IPS-18a (cell line): ENCODE data around the gene SUN1.
A peak's percentile ranks its signal among the peaks of the same experiment; 100 is the strongest.
"Not testable (repeated sequence)": the region's sequence is repeated elsewhere in the genome, so short reads cannot be mapped to it uniquely, and the experiment has no call there.

ENCODE experiments used
- H3K27ac ChIP-seq: one replicate; pipeline ENCODE4 v1.5.1; 2013; ENCODE audit warnings: low read length
- H3K27me3 ChIP-seq: one replicate; pipeline ENCODE4 v1.6.1; 2013; ENCODE audit warnings: mild to moderate bottlenecking, low read length; ENCODE audit not compliant: control insufficient read depth, insufficient read depth
- H3K36me3 ChIP-seq: one replicate; pipeline ENCODE4 v1.6.1; 2013; ENCODE audit warnings: low read depth, low read length; ENCODE audit not compliant: control insufficient read depth
- H3K4me1 ChIP-seq: one replicate; pipeline ENCODE4 v1.6.1; 2013; ENCODE audit warnings: low read depth, low read length; ENCODE audit not compliant: control insufficient read depth
- H3K4me3 ChIP-seq: one replicate; pipeline ENCODE4 v1.5.1; 2013; ENCODE audit warnings: low read length
- H3K9ac ChIP-seq: one replicate; pipeline ENCODE4 v1.6.1; 2013; ENCODE audit warnings: mild to moderate bottlenecking, low read length, moderate library complexity
- H3K9me3 ChIP-seq: one replicate; pipeline ENCODE4 v1.6.1; 2013; ENCODE audit warnings: low read depth, low read length; ENCODE audit not compliant: control insufficient read depth

SUN1 gene

DNA sequence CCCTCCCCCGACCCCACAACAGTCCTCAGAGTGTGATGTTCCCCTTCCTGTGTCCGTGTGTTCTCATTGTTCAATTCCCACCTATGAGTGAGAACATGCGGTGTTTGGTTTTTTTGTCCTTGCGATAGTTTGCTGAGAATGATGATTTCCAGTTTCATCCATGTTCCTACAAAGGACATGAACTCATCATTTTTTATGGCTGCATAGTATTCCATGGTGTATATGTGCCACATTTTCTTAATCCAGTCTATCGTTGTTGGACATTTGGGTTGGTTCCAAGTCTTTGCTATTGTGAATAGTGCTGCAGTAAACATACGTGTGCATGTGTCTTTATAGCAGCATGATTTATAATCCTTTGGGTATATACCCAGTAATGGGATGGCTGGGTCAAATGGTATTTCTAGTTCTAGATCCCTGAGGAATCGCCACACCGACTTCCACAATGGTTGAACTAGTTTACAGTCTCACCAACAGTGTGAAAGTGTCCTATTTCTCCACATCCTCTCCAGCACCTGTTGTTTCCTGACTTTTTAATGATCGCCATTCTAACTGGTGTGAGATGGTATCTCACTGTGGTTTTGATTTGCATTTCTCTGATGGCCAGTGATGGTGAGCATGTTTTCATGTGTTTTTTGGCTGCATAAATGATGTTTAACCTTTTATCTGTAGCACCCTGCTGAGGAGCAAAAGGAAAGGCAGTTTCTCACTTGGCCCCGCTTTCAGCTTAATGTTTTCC lies 35.7 kb upstream of the SUN1 start:
- H3K4me3 ChIP-seq, H3K9me3 ChIP-seq, H3K4me1 ChIP-seq, H3K27me3 ChIP-seq, H3K36me3 ChIP-seq, H3K9ac ChIP-seq, H3K27ac ChIP-seq: not testable (repeated sequence)

DNA sequence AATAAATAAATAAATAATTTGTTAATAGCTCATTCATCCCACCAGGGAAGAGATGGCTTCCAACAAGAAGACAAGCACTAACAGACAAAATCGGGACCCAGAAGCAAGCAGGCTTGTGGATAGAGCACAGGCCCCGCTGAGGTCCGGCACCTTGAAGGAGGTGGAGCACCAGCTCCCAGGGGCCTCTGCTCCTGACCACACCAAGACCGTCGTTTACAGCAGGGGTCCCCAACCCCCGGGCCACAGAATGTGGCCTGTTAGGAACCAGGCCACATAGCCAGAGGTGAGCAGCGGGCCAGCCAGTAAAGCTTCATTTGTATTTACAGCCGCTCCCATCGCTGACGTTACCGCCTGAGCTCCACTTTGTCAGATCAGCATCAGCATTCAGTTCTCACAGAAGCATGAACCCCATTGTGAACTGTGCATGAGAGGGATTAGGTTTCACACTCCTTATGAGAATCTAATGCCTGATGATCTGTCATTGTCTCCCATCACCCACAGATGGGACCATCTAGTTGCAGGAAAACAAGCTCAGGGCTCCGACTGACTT lies 33.3 kb upstream of the SUN1 start:
- Histone ChIP-seq H3K36me3 (no peaks in the 10 kb centered on the region), H3K4me1 (no peaks in the 10 kb centered on the region), H3K27ac (no peak overlapping the region), H3K9me3 (no peaks in the 10 kb centered on the region), H3K27me3 (no peaks in the 10 kb centered on the region), H3K9ac (no peak overlapping the region), H3K4me3 (no peak overlapping the region)

DNA sequence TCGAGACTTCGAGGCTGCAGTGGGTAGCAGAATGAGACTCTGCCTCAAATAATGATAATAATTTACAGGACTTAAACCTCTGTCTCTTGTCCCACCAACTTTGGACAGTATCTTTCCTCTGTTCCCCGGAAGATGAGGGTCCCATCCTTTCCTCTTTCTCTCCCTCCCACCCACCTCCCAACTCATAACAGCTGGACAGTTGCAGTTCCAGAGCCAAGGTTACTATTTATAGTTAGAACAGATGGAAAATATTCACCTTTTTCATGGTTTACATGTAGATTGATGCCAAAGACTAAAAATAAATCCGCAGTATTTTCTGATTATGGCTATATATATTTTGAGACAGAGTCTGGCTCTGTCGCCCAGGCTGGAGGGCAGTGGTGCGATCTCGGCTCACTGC lies 31.6 kb upstream of the SUN1 start:
- no peaks in the 10 kb centered on the region for H3K36me3 ChIP-seq
- H3K4me1 ChIP-seq, result no peaks in the 10 kb centered on the region
- no peak overlapping the region for H3K4me3 ChIP-seq
- no peak overlapping the region for H3K27ac ChIP-seq
- H3K27me3 ChIP-seq, result no peaks in the 10 kb centered on the region
- H3K9ac ChIP-seq, result no peak overlapping the region
- H3K9me3 ChIP-seq, result no peaks in the 10 kb centered on the region

DNA sequence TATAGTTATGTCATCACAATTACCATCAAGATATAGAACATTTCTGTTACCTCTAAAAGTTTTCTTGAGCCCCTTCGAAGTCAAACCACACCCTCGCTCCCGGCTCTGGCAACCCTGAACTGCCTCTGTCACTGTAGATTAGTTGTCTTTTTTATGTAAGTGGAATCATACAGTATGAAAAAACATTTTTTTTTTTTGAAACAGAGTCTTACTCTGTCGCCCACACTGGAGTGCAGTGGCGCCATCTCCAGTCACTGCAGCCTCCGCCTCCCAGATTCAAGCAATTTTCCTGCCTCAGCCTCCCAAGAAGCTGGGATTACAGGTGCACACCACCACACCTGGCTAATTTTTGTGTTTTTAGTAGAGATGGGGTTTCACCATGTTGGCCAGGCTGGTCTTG lies 30.9 kb upstream of the SUN1 start:
- H3K36me3 ChIP-seq, H3K9me3 ChIP-seq, H3K4me1 ChIP-seq, H3K27ac ChIP-seq, H3K27me3 ChIP-seq, H3K4me3 ChIP-seq, H3K9ac ChIP-seq: not testable (repeated sequence)

DNA sequence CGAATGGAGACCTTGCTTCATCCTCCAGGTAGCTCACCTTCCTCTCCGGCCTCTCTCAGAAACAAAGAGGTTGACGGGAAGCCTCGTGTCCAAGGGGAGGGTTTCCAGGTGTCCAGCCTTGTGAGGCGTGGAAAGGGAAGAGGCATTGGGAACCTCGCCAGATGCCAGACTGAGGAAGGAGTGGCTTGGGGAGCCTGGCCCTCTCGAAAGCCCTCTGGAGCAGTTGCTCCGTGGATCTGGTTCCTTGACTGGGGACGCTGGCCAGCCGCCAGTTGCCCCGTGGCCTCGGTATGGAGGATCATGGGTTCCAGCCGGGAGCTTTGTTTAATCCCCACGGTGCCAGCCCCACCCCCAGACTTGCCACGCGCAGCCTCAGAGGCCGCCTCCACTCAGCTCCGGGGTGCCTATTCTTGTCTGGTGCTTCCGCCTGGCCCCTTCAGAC lies 30.3 kb upstream of the SUN1 start:
- H3K27ac ChIP-seq, result no peak overlapping the region
- no peaks in the 10 kb centered on the region for H3K9me3 ChIP-seq
- H3K9ac ChIP-seq, result no peak overlapping the region
- no peak overlapping the region for H3K4me3 ChIP-seq
- H3K4me1 ChIP-seq, result no peaks in the 10 kb centered on the region
- H3K27me3 ChIP-seq, result no peaks in the 10 kb centered on the region
- H3K36me3 ChIP-seq, result no peaks in the 10 kb centered on the region

DNA sequence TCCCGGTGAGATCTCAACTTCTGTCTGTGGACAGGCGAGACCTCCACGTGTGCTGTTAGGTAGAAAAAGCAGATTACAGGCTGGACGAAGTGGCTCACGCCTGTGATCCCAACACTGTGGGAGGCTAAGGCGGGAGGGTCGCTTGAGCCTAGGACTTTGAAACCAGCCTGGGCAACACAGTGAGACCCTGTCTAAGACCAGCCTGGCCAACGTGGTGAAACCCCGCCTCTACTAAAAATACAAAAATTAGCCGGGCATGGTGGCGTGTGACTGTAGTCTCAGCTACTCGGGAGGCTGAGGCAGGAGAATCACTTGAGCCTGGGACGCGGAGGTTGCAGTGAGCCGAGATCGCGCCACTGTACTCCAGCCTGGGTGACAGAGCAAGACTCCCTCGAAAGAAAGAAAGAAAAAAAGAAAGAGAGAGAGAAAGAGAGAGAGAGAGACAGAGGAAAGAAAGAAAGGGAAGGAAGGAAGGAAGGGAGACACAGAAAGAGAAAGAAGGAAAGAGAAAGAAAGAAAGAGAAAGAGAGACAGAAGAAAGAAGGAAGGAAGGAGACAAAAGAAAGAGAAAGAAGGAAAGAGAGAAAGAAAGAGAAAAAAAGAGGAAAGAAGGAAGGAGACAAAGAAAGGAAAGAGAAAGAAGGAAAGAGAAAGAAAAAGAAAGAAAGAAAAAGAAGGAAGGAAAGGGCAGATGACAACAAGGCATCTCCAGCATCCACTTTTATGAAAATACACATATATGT lies 29.6 kb upstream of the SUN1 start:
- Histone ChIP-seq H3K9ac (no peak overlapping the region), H3K4me1 (no peaks in the 10 kb centered on the region), H3K27me3 (no peaks in the 10 kb centered on the region), H3K27ac (no peak overlapping the region), H3K36me3 (no peaks in the 10 kb centered on the region), H3K9me3 (no peaks in the 10 kb centered on the region), H3K4me3 (no peak overlapping the region)

DNA sequence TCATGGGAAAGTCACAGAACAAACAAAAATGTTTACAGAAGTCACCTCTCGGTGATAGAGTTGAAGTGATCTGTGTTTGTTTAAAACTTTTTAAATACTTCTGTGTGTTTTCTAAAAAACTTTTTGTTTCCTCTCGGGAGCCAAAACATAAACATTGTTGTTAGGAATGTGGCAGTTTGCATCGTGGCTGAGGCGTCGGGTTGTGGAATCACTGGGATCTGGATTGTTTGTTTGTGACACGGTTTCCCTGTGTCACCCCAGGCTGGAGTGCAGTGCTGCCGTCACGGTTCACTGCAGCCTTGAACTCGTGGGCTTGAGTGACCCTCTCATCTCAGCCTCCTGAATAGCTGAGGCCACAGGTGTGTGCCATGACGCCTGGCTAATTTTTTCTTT lies 29.0 kb upstream of the SUN1 start:
- Histone ChIP-seq H3K4me1 (no peaks in the 10 kb centered on the region), H3K27ac (no peak overlapping the region), H3K36me3 (no peaks in the 10 kb centered on the region), H3K27me3 (no peaks in the 10 kb centered on the region), H3K9ac (no peak overlapping the region), H3K4me3 (no peak overlapping the region), H3K9me3 (no peaks in the 10 kb centered on the region)

DNA sequence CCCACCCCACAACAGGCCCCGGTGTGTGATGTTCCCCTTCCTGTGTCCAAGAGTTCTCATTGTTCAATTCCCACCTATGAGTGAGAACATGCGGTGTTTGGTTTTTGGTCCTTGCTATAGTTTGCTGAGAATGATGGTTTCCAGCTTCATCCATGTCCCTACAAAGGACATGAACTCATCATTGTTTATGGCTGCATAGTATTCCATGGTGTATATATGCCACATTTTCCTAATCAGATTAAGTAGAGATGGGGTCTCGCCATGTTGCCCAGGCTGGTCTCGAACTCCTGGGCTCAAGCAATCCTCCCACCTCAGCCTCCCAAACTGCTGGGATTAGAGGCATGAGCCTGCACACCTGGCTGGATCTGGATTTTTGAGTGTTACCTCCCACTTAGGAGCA lies 28.5 kb upstream of the SUN1 start:
- H3K36me3 ChIP-seq, H3K4me1 ChIP-seq, H3K27me3 ChIP-seq, H3K9me3 ChIP-seq, H3K27ac ChIP-seq, H3K9ac ChIP-seq, H3K4me3 ChIP-seq: not testable (repeated sequence)

DNA sequence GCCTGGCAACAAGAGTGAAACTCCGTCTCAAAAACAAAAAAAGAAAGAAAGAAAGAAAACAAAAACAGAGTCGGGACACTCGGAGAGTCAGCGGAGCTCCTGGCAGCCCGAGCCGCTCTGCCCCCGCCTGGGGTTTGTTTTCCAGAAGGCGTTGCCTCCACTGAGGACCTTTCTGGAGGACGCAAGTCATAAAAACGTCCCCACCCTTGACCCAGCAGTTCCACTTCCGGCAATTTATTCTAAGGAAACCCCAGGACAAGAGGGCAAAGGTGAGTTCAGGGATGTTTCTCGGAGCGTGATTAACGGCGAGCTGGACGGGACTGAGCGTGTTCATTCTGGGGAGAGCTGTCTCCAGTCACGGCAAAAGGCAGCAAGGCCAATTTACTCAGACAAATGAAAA lies 27.0 kb upstream of the SUN1 start:
- H3K36me3 ChIP-seq, result no peaks in the 10 kb centered on the region
- no peak overlapping the region for H3K9ac ChIP-seq
- no peak overlapping the region for H3K4me3 ChIP-seq
- H3K27ac ChIP-seq, result no peak overlapping the region
- H3K4me1 ChIP-seq, result no peaks in the 10 kb centered on the region
- no peaks in the 10 kb centered on the region for H3K27me3 ChIP-seq
- no peaks in the 10 kb centered on the region for H3K9me3 ChIP-seq

DNA sequence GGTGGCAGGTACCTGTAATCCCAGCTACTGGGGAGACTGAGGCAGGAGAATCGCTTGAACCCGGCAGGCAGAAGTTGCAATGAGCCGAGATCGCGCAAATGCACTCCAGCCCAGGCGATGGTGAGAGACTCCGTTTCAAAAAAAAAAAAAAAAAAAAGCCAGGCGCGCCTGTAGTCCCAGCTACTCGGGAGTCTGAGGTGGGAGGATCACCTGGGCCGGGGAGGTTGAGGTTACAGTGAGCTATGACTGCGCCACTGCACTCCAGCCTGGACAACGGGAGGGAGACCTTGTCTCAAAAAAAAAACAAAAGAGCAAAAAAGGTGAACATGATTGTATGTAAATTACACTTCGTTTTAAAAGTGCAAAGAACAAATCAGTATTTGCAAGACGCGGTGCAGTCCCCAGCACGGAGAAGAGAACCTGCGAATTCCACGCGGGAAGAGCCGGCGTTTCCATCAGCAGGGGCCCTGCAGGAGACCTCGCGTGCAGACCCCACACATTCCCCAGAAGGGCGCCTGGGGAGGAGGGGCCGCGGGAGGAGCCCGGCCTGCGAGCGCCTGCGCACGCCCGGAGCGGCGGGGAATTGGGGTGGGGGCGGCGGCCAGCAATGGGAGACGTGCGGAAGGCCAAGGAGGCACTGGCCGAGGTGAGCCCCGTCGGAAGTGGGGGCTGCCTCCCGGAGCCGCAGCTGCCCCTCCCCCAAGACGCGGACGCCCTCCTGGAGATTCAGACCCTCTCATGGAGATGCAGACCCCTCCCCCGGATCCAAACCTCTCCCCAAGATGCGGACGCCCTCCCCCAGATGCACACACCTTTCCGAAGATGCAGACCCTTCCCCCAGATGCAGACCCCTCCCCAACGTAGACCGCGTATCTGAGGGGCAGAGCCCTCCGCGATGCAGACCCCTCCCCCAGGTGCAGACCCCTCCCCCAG lies 16.7 kb upstream of the SUN1 start:
- Histone ChIP-seq H3K27me3 (no peaks in the 10 kb centered on the region), H3K36me3 (no peaks in the 10 kb centered on the region), H3K9me3 (no peaks in the 10 kb centered on the region), H3K9ac (peak overlapping the region; percentile 31), H3K27ac (peak overlapping the region; percentile 57), H3K4me3 (peak overlapping the region; percentile 71), H3K4me1 (peaks cover 14% of the 10 kb centered on the region)

DNA sequence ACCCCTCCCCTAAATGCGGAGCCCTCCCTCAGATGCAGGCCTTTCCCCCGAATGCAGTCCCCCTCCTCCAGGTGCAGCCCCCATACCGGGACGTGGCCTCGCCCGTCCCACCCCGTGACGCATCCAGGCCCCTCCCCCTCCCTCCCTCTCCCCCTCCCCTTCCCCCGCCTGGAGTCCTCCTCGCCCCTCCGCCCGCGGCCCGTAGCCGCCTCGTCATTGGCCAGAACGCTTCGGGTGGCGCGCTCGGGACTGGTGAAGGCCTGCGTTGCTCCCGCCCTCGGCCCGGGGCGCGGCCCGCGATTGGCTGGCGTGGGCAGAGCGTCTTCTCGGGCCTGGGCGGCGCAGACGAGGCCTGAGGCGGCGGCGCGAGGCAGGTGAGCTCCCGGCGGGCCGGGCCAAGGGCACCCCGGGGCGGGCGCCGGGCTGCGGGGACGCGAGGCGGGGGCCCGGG lies 16.0 kb upstream of the SUN1 start:
- Histone ChIP-seq H3K36me3 (no peaks in the 10 kb centered on the region), H3K9me3 (no peaks in the 10 kb centered on the region), H3K4me1 (peaks cover 14% of the 10 kb centered on the region), H3K9ac (no peak overlapping the region), H3K27me3 (no peaks in the 10 kb centered on the region), H3K27ac (no peak overlapping the region), H3K4me3 (peak overlapping the region; percentile 71)
